HG03097 (cell line): Measurements from ENCODE around the gene LKAAEAR1.

Source experiments
- ATAC-seq: cut with Tn5 transposase; IDR thresholded peaks from one replicate; pipeline ENCODE4 v1.9.1; 2021; ENCODE audit not compliant: unreplicated experiment, low FRiP score

Gene LKAAEAR1

GRCh38 chr20:64111841-64112641, 27.8 kb upstream of the LKAAEAR1 start:
- no peak for ATAC-seq

- ATAC-seq: no peak
Measured at GRCh38 chr20:64110411-64111068, 26.3 kb upstream of the LKAAEAR1 start.

GRCh38 chr20:64109831-64110391, 25.7 kb upstream of the LKAAEAR1 start:
- no peak for ATAC-seq

- no peak for ATAC-seq
Measured at GRCh38 chr20:64108731-64109681, 24.8 kb upstream of the LKAAEAR1 start.

- ATAC-seq: no peak
Measured at GRCh38 chr20:64107736-64108457, 23.7 kb upstream of the LKAAEAR1 start.

- no peak for ATAC-seq
Measured at GRCh38 chr20:64106981-64107735, 23.0 kb upstream of the LKAAEAR1 start, which contains the start of gene NPBWR2. NPBWR2 (minus strand) TSS chr20:64107565; CDS start chr20:64106831, 734 bp downstream.

GRCh38 chr20:64106435-64106961, 22.3 kb upstream of the LKAAEAR1 start:
- ATAC-seq: no peak

GRCh38 chr20:64105846-64106434, 21.7 kb upstream of the LKAAEAR1 start:
- ATAC-seq: no peak

- no peak for ATAC-seq
Measured at GRCh38 chr20:64104667-64105451, 20.7 kb upstream of the LKAAEAR1 start.

- ATAC-seq: no peak
Measured at GRCh38 chr20:64103871-64104666, 19.9 kb upstream of the LKAAEAR1 start.

- no peak for ATAC-seq
Measured at GRCh38 chr20:64102647-64103354, 18.6 kb upstream of the LKAAEAR1 start.

GRCh38 chr20:64101731-64102621, 17.8 kb upstream of the LKAAEAR1 start:
- no peak for ATAC-seq

GRCh38 chr20:64100946-64101688, 16.9 kb upstream of the LKAAEAR1 start:
- no peak for ATAC-seq

- no peak for ATAC-seq
Measured at GRCh38 chr20:64100566-64100888, 16.3 kb upstream of the LKAAEAR1 start.
